Vagina (tissue), 2 donors: ENCODE measurements around the gene KRTAP5-10. TPM values are rescaled to one million over a fixed set of nuclear protein-coding genes. Genes with fewer than 3 reads are reported as not detected.
"Not testable (repeated sequence)": the region's sequence is repeated elsewhere in the genome, so short reads cannot be mapped to it uniquely, and the experiment has no call there.

Experiments
- DNase-seq, 2 donors: peaks; one replicate each; pipeline ENCODE4 v3.0.0-alpha.2; 2017; ENCODE audit errors: extremely low spot score in 2 of 2
- H3K27ac ChIP-seq: fragments of 200-600 bp; sonication (generic); one replicate; pipeline ENCODE4 v1.5.1; 2019
- H3K27me3 ChIP-seq: fragments of 200-600 bp; sonication (generic); one replicate; pipeline ENCODE4 v1.5.1; 2019
- H3K36me3 ChIP-seq, 2 donors: fragments of 200-600 bp; sonication (generic); one replicate each; pipeline ENCODE4 v1.5.1; 2017 to 2019
- H3K4me1 ChIP-seq: fragments of 200-600 bp; sonication (generic); one replicate; pipeline ENCODE4 v1.5.1; 2019
- H3K4me3 ChIP-seq, 2 donors: fragments of 200-600 bp; sonication (generic); 1 replicate in 1 of 2; 2 replicates in 1 of 2; pipeline ENCODE4 v1.5.1; 2016 to 2019
- H3K9me3 ChIP-seq: fragments of 200-600 bp; sonication (generic); one replicate; pipeline ENCODE4 v1.5.1; 2019
- CTCF ChIP-seq, 3 experiments: fragments of 450-650 bp in 2 of 3; fragments of 200-600 bp in 1 of 3; sonication (generic) in 1 of 3; IDR thresholded peaks; one replicate each; pipeline ENCODE4 v1.5.1; 2017 to 2019; ENCODE audit warnings: antibody characterized with exemption in 3 of 3, mild to moderate bottlenecking in 2 of 3, moderate library complexity in 2 of 3
- POLR2A ChIP-seq, 2 donors: fragments of 450-650 bp; IDR thresholded peaks; one replicate each; pipeline ENCODE4 v1.6.1; 2017; ENCODE audit warnings: antibody characterized with exemption in 2 of 2, mild to moderate bottlenecking in 2 of 2, moderate library complexity in 2 of 2
- POLR2AphosphoS5 ChIP-seq, 2 donors: sonication (generic); formaldehyde crosslinking; IDR thresholded peaks; one replicate each; pipeline ENCODE4 v1.9.0; 2017; ENCODE audit warnings: antibody characterized with exemption in 2 of 2, mild to moderate bottlenecking in 2 of 2, low read depth in 1 of 2; ENCODE audit not compliant: insufficient read depth in 1 of 2
- intact Hi-C: fragments of 100-400 bp; cut with DNase I; formaldehyde crosslinking; loops from one replicate; pipeline ENCODE4 v1.15.1; 2023
- total RNA-seq: library from RNA; depleted of rRNA; stranded (reverse); fragments of >200 nt; gene quantifications from one replicate; pipeline ENCODE4 v1.2.3, GENCODE V29; 2016

Gene KRTAP5-10
- total RNA-seq, 1 donor from 2014 or later, result not detected

DNA sequence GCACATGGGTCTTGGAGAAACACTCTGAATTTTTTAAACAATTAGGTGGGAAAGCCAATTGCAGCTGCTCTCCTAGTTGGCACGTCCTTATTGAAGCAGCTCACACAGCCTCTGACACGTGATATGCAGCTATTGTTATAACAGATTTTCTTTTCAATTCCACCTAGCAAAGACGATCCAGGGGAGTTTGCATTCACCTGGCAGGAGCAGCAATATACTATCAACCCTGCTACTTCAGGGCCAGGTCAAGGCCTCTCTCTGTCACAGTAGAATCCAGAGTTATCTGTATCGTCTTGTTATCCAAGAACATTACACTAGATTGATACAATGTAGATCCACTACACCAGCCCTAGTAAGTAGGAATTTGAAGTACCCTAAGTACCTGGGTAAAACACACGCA is 9.1 kb downstream of the KRTAP5-10 start:
- no peaks in the 10 kb centered on the region for H3K27me3 ChIP-seq
- intact Hi-C loops, result no loop called here
- DNase-seq, result no peak
- no peaks in the 10 kb centered on the region for H3K9me3 ChIP-seq
- H3K4me1 ChIP-seq, result no peaks in the 10 kb centered on the region
- TF ChIP-seq CTCF (IDR thresholded peaks at IDR 0.05) (no peak), POLR2AphosphoS5 (IDR thresholded peaks at IDR 0.05; ENCODE audit: insufficient read depth in 1 of 2, low read depth in 1 of 2) (no peak), POLR2A (IDR thresholded peaks at IDR 0.05) (no peak)
- H3K27ac ChIP-seq, result no peak overlapping the region
- H3K4me3 ChIP-seq, result no peak overlapping the region
- no peaks in the 10 kb centered on the region for H3K36me3 ChIP-seq

DNA sequence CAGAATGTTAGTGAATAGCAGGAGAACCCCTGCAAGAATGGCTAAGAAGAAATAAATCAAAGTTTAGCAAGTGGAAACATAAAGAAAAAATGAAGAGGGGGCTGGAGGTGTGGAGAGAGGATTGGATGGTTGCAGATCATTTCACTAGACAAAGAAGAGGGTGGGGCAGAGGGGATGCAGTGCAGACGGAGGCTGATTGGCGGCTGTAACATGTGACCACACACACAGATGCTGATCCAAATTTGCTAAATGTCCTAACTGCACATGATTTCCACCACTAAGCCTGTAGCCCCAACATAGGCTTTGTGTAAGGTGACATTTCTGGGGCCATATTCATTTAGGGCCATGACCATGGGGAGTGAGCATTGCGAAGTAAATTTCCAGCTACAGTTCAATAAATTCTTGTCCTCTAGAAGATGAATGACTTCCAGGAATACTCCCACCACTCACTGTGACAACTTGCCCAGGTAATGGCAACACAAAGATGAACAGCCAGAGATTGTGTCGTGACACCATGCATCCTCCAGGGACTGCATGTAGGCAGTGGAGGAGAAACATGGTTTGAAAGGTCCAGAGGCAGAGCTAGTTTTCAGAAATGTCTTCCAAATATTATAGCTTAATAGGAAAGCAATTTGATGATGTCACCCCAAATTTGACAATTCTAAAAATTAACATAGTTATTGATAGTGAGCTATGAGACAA is 10.5 kb downstream of the KRTAP5-10 start:
- DNase-seq, result no peak
- H3K36me3 ChIP-seq, result no peaks in the 10 kb centered on the region
- no peaks in the 10 kb centered on the region for H3K4me1 ChIP-seq
- no peak overlapping the region for H3K27ac ChIP-seq
- no peaks in the 10 kb centered on the region for H3K9me3 ChIP-seq
- TF ChIP-seq POLR2A (IDR thresholded peaks at IDR 0.05) (no peak), CTCF (IDR thresholded peaks at IDR 0.05) (no peak), POLR2AphosphoS5 (IDR thresholded peaks at IDR 0.05; ENCODE audit: insufficient read depth in 1 of 2, low read depth in 1 of 2) (no peak)
- H3K27me3 ChIP-seq, result no peaks in the 10 kb centered on the region
- intact Hi-C loops, result no loop called here
- H3K4me3 ChIP-seq, result no peak overlapping the region

GRCh38 chr11:71576688-71577465 is 11.5 kb downstream of the KRTAP5-10 start:
- H3K4me3 ChIP-seq, H3K4me1 ChIP-seq, H3K27ac ChIP-seq, intact Hi-C loops, DNase-seq, H3K36me3 ChIP-seq, H3K9me3 ChIP-seq, H3K27me3 ChIP-seq: not testable (repeated sequence)

DNA sequence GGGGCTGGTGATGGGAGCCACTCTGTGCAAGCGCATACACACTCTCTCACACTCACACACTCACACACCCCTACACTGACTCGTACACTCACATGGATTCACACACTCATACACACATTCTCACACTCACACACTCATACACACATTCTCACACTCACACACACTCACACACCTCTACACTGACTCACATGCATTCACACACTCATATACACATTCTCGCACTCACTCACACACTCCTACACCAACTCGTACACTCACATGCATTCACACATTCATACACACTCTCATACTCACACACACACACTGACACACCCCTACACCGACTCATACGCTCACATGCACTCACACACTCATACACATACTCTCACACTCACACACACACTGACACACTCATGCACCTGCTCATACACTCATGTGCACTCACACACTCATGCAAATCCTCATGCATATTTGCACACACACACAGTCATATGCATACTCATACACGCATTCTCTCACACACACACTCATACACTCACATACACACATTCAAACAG is 12.2 kb downstream of the KRTAP5-10 start:
- Histone ChIP-seq H3K4me1 (no peaks in the 10 kb centered on the region), H3K27ac (no peak overlapping the region), H3K9me3 (no peaks in the 10 kb centered on the region), H3K4me3 (no peak overlapping the region), H3K27me3 (no peaks in the 10 kb centered on the region), H3K36me3 (no peaks in the 10 kb centered on the region)
- intact Hi-C loops, result no loop called here
- no peak for DNase-seq
- TF ChIP-seq CTCF (IDR thresholded peaks at IDR 0.05) (no peak), POLR2A (IDR thresholded peaks at IDR 0.05) (no peak), POLR2AphosphoS5 (IDR thresholded peaks at IDR 0.05; ENCODE audit: insufficient read depth in 1 of 2, low read depth in 1 of 2) (no peak)

DNA sequence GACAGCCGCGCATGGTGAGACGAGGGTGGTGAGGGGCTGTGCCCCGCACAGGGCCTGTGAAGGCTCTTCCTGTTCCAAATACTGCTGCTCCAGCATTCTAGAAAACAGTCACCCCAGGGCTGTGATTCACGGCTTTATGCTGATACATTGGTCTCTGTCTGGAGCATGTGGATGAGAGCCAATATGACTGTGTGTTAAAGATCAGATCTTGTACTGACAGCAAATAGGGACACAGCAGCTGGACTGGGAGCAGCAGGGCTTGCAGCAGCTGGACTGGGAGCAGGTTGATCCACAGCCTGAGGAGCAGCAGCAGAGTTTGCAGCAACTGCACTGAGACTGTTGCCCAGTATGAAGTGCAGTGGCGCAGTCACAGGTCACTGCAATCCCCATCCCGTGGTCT is 14.2 kb downstream of the KRTAP5-10 start:
- H3K27me3 ChIP-seq, intact Hi-C loops: not testable (repeated sequence)

More for the DNA sequence above, 14.2 kb downstream of the KRTAP5-10 start:
- not testable (repeated sequence) for H3K4me3 ChIP-seq, H3K27ac ChIP-seq, H3K9me3 ChIP-seq, H3K36me3 ChIP-seq, DNase-seq, H3K4me1 ChIP-seq
